Measurements from ENCODE around the gene KRT31.

Gene KRT31

GRCh38 chr17:41411072-41411840 is 13.8 kb upstream of the KRT31 start:
- H3K9ac ChIP-seq (ENCODE audit: low read length) = no peak overlapping the region
- no peaks in the 10 kb centered on the region for H3K9me2 ChIP-seq (ENCODE audit: low read depth, low read length)
- no peak overlapping the region for H2AFZ ChIP-seq (ENCODE audit: low read length)
- no peak overlapping the region for H3K4me3 ChIP-seq (ENCODE audit: low read depth, low read length, poor library complexity, severe bottlenecking)
- no peak overlapping the region for H3K4me2 ChIP-seq (ENCODE audit: low read length)
- H3K79me2 ChIP-seq (ENCODE audit: insufficient read depth, low read length) = no peaks in the 10 kb centered on the region
- TF ChIP-seq CTCF (IDR thresholded peaks at IDR 0.05; ENCODE audit: low read length) (no peak), EZH2 (IDR thresholded peaks at IDR 0.05; ENCODE audit: borderline replicate concordance, low read length) (no peak)
- H4K20me1 ChIP-seq (ENCODE audit: insufficient read depth, low read length) = no peaks in the 10 kb centered on the region
- no peaks in the 10 kb centered on the region for H3K9me3 ChIP-seq (ENCODE audit: low read length)
- no peaks in the 10 kb centered on the region for H3F3A ChIP-seq (ENCODE audit: insufficient read depth, low read length)
- H3K27me3 ChIP-seq (ENCODE audit: insufficient read depth, low read length) = no peaks in the 10 kb centered on the region
- H3K4me1 ChIP-seq (ENCODE audit: insufficient read depth, low read length, severe bottlenecking) = no peaks in the 10 kb centered on the region
- H3K36me3 ChIP-seq (ENCODE audit: insufficient read depth, low read length) = no peaks in the 10 kb centered on the region
- no peak overlapping the region for H3K27ac ChIP-seq (ENCODE audit: low read depth, low read length, poor library complexity, severe bottlenecking)

- Histone ChIP-seq H3K27ac (ENCODE audit: low read depth, low read length, poor library complexity, severe bottlenecking) (no peak overlapping the region), H3K79me2 (ENCODE audit: insufficient read depth, low read length) (no peaks in the 10 kb centered on the region), H2AFZ (ENCODE audit: low read length) (no peak overlapping the region), H3K27me3 (ENCODE audit: insufficient read depth, low read length) (no peaks in the 10 kb centered on the region), H3K4me2 (ENCODE audit: low read length) (no peak overlapping the region), H3K9me2 (ENCODE audit: low read depth, low read length) (no peaks in the 10 kb centered on the region), H4K20me1 (ENCODE audit: insufficient read depth, low read length) (no peaks in the 10 kb centered on the region), H3K4me3 (ENCODE audit: low read depth, low read length, poor library complexity, severe bottlenecking) (no peak overlapping the region), H3K4me1 (ENCODE audit: insufficient read depth, low read length, severe bottlenecking) (no peaks in the 10 kb centered on the region), H3K36me3 (ENCODE audit: insufficient read depth, low read length) (no peaks in the 10 kb centered on the region), H3K9me3 (ENCODE audit: low read length) (no peaks in the 10 kb centered on the region), H3K9ac (ENCODE audit: low read length) (no peak overlapping the region), H3F3A (ENCODE audit: insufficient read depth, low read length) (no peaks in the 10 kb centered on the region)
- TF ChIP-seq EZH2 (IDR thresholded peaks at IDR 0.05; ENCODE audit: borderline replicate concordance, low read length) = no peak
- no peak for TF ChIP-seq CTCF (IDR thresholded peaks at IDR 0.05; ENCODE audit: low read length)
Measured at GRCh38 chr17:41407226-41407625, 9.8 kb upstream of the KRT31 start.

- Histone ChIP-seq H4K20me1 (ENCODE audit: insufficient read depth, low read length) (no peaks in the 10 kb centered on the region), H3K4me2 (ENCODE audit: low read length) (no peak overlapping the region), H3K27ac (ENCODE audit: low read depth, low read length, poor library complexity, severe bottlenecking) (no peak overlapping the region), H3K79me2 (ENCODE audit: insufficient read depth, low read length) (no peaks in the 10 kb centered on the region), H3K4me3 (ENCODE audit: low read depth, low read length, poor library complexity, severe bottlenecking) (no peak overlapping the region), H3K9me2 (ENCODE audit: low read depth, low read length) (no peaks in the 10 kb centered on the region), H2AFZ (ENCODE audit: low read length) (no peak overlapping the region), H3K36me3 (ENCODE audit: insufficient read depth, low read length) (no peaks in the 10 kb centered on the region), H3K4me1 (ENCODE audit: insufficient read depth, low read length, severe bottlenecking) (no peaks in the 10 kb centered on the region), H3K9me3 (ENCODE audit: low read length) (no peaks in the 10 kb centered on the region), H3F3A (ENCODE audit: insufficient read depth, low read length) (no peaks in the 10 kb centered on the region), H3K27me3 (ENCODE audit: insufficient read depth, low read length) (no peaks in the 10 kb centered on the region), H3K9ac (ENCODE audit: low read length) (no peak overlapping the region)
- TF ChIP-seq CTCF (IDR thresholded peaks at IDR 0.05; ENCODE audit: low read length) (no peak), EZH2 (IDR thresholded peaks at IDR 0.05; ENCODE audit: borderline replicate concordance, low read length) (no peak)
Measured at GRCh38 chr17:41406205-41406604, 8.8 kb upstream of the KRT31 start.
